H1 (cell line): ENCODE data around the gene SYT10. TPM values are rescaled to one million over a fixed set of nuclear protein-coding genes. Genes with fewer than 3 reads are reported as not detected.

ENCODE experiments used
- ATF3 ChIP-seq: IDR thresholded peaks from 2 replicates; pipeline ENCODE4 v1.6.1; 2011; ENCODE audit warnings: low read depth, mild to moderate bottlenecking, low read length; ENCODE audit not compliant: insufficient read depth
- CBX5 ChIP-seq: fragments of 300-800, 300-1000 bp; sonication (generic); IDR thresholded peaks from 2 replicates; pipeline ENCODE4 v1.7.1; 2016; ENCODE audit warnings: antibody characterized with exemption, low read length, low read depth
- CHD7 ChIP-seq: fragments of 300-600 bp; sonication (generic); IDR thresholded peaks from 2 replicates; pipeline ENCODE4 v1.7.1; 2012; ENCODE audit warnings: low read length, moderate library complexity, mild to moderate bottlenecking, inconsistent platforms; ENCODE audit not compliant: insufficient replicate concordance
- E2F6 ChIP-seq: IDR thresholded peaks from 2 replicates; pipeline ENCODE4 v1.6.1; 2012; ENCODE audit warnings: inconsistent platforms
- EGR1 ChIP-seq: IDR thresholded peaks from 2 replicates; pipeline ENCODE4 v1.6.1; 2011; ENCODE audit warnings: low read depth, low read length, borderline replicate concordance
- GTF2F1 ChIP-seq: IDR thresholded peaks from 2 replicates; pipeline ENCODE4 v1.6.1; 2012; ENCODE audit warnings: low read depth, low read length, improper control_type of control experiment, borderline replicate concordance
- JUND ChIP-seq: IDR thresholded peaks from 2 replicates; pipeline ENCODE4 v1.6.1; 2011; ENCODE audit warnings: mild to moderate bottlenecking, improper control_type of control experiment, low read length
- POU5F1 ChIP-seq: IDR thresholded peaks from 2 replicates; pipeline ENCODE4 v1.6.1; 2011; ENCODE audit warnings: low read depth, mild to moderate bottlenecking, low read length, moderate library complexity
- TAF7 ChIP-seq: optimal IDR thresholded peaks from 2 replicates; pipeline ENCODE3; 2011; ENCODE audit warnings: low read depth, mild to moderate bottlenecking, inconsistent platforms, low read length, moderate library complexity, borderline replicate concordance
- polyA plus RNA-seq, 7 experiments: library from polyadenylated mRNA; depleted of rRNA in 3 of 7; stranded (reverse) in 5 of 7; unstranded in 2 of 7; fragments of >200 nt in 5 of 7; fragments of 200-250 nt in 2 of 7; gene quantifications; 1 replicate in 5 of 7; 2 replicates in 1 of 7; 4 replicates in 1 of 7; pipeline versions ENCODE4 v1.2.1 to v1.2.3, GENCODE V29; 2011 to 2013; ENCODE audit warnings: missing spikeins in 2 of 7, mixed read lengths in 2 of 7
- total RNA-seq: library from RNA; stranded (reverse); fragmentation: NEBNext Ultra II Directional; extraction: Animal tissue kit (Norgen Biotek cat#: 25700); gene quantifications from 2 replicates; pipeline ENCODE4 v1.2.1, GENCODE V29; 2021

SYT10 gene
- total and polyA plus RNA-seq, 2 of the 8 experiments (the other 6 are each of a cell fraction or from before 2014, with no cell fraction given), result 0.97 to 2.6 TPM

- TF ChIP-seq CHD7 (no peak), JUND (no peak), TAF7 (peak; percentile 33), POU5F1 (no peak), GTF2F1 (no peak), CBX5 (no peak), ATF3 (no peak), E2F6 (peak; percentile 96), EGR1 (0 out of 2 replicates have a peak, but pooled peaks have one; percentile 20)
Observed at GRCh38 chr12:33438851-33439586, 600 bp downstream of the SYT10 start (continued).
